CD4-positive, alpha-beta T cell (primary cell): Measurements from ENCODE around the gene MINDY4B. TPM values are rescaled to one million over a fixed set of nuclear protein-coding genes. Genes with fewer than 3 reads are reported as not detected.

Experiments used
- ATAC-seq: fragments of 200-7000 bp; cut with Tn5 transposase; one replicate; pipeline ENCODE4 v1.10.0; 2022; ENCODE audit warnings: mild to moderate bottlenecking; ENCODE audit not compliant: poor library complexity
- CTCF ChIA-PET: fragments of 350-600 bp; sonication (Branson Sonifier 250); formaldehyde crosslinking; loops from one replicate; lab custom pipeline; 2021; ENCODE audit warnings: antibody characterized with exemption, inconsistent platforms; lab: Charles Lee
- POLR2A ChIA-PET: fragments of 350-600 bp; sonication (Branson Sonifier 250); formaldehyde crosslinking; loops from one replicate; lab custom pipeline; 2021; ENCODE audit warnings: antibody characterized with exemption, inconsistent platforms; lab: Charles Lee
- DNase-seq, 14 experiments: peaks; one replicate each; pipeline ENCODE4 v3.0.0-alpha.2; 2013 to 2020; ENCODE audit warnings: mixed read lengths in 2 of 14
- H3K27ac ChIP-seq, 2 donors: one replicate each; pipeline versions ENCODE4 v1.5.1 to v1.7.0; 2013; ENCODE audit warnings: low read length in 2 of 2, low read depth in 1 of 2, mild to moderate bottlenecking in 1 of 2
- H3K27me3 ChIP-seq, 2 experiments: 1 replicate in 1 of 2; 2 replicates in 1 of 2; pipeline versions ENCODE4 v1.6.1 to v1.7.0; 2013; ENCODE audit warnings: low read length in 2 of 2, control low read depth in 1 of 2, mild to moderate bottlenecking in 1 of 2, moderate library complexity in 1 of 2; ENCODE audit not compliant: insufficient read depth in 2 of 2, control insufficient read depth in 1 of 2
- H3K36me3 ChIP-seq: one replicate; pipeline ENCODE4 v1.6.1; 2013; ENCODE audit warnings: low read length, control low read depth; ENCODE audit not compliant: insufficient read depth
- H3K4me1 ChIP-seq: one replicate; pipeline ENCODE4 v1.6.1; 2013; ENCODE audit warnings: low read length, control low read depth; ENCODE audit not compliant: insufficient read depth
- H3K4me3 ChIP-seq: one replicate; pipeline ENCODE4 v1.5.1; 2013; ENCODE audit warnings: mild to moderate bottlenecking, low read length, moderate library complexity
- H3K9me3 ChIP-seq, 2 experiments: 1 replicate in 1 of 2; 2 replicates in 1 of 2; pipeline versions ENCODE4 v1.6.1 to v1.7.0; 2013; ENCODE audit warnings: low read length in 2 of 2, mild to moderate bottlenecking in 2 of 2, control low read depth in 1 of 2, moderate library complexity in 1 of 2; ENCODE audit not compliant: control insufficient read depth in 1 of 2, insufficient read depth in 1 of 2
- H3K27ac Mint-ChIP-seq: one replicate; pipeline ENCODE4 v1.8.0; 2020; ENCODE audit warnings: mixed read lengths
- H3K27me3 Mint-ChIP-seq: one replicate; pipeline ENCODE4 v1.8.0; 2021; ENCODE audit warnings: mixed read lengths
- H3K36me3 Mint-ChIP-seq: one replicate; pipeline ENCODE4 v1.8.0; 2021; ENCODE audit warnings: low read depth, mixed read lengths
- H3K4me1 Mint-ChIP-seq: one replicate; pipeline ENCODE4 v1.8.0; 2021; ENCODE audit warnings: low read depth, mixed read lengths
- H3K4me3 Mint-ChIP-seq: one replicate; pipeline ENCODE4 v1.8.0; 2020; ENCODE audit warnings: mild to moderate bottlenecking, mixed read lengths
- H3K9me3 Mint-ChIP-seq: one replicate; pipeline ENCODE4 v1.8.0; 2020; ENCODE audit warnings: mixed read lengths
- intact Hi-C, 2 experiments: fragments of 100-400 bp; cut with DNase I in 1 of 2; cut with micrococcal nuclease in 1 of 2; formaldehyde crosslinking; loops; one replicate each; pipeline versions ENCODE4 v1.15.1 to v1.9.0; 2023 to 2025; cut with DNase I, micrococcal nuclease
- total RNA-seq, 174 experiments: library from RNA in 2 of 174; stranded (reverse) in 2 of 174; gene quantifications; one replicate each; pipeline ENCODE4 v1.2.3 and lab custom pipeline; 2021 to 2026
- TF ChIP-seq, protein P1 (sequence below): fragments of 200-600 bp; IDR thresholded peaks from one replicate; pipeline ENCODE4 v1.8.0; 2022; ENCODE audit warnings: antibody characterized with exemption, mild to moderate bottlenecking

MINDY4B gene
- total RNA-seq, 2 experiments from 2014 or later: not detected

- POLR2A ChIA-PET: no interaction called here
- Mint-ChIP-seq H3K27me3 (peaks cover 4% of the 10 kb centered on the region), H3K4me1 (no peaks in the 10 kb centered on the region), H3K9me3 (no peaks in the 10 kb centered on the region), H3K36me3 (no peaks in the 10 kb centered on the region), H3K27ac (no peak overlapping the region), H3K4me3 (no peak overlapping the region)
- Histone ChIP-seq H3K4me3 (no peak overlapping the region), H3K27me3 (peaks cover 0 to 8% of the 10 kb centered on the region in 2 experiments), H3K9me3 (peaks cover 0 to 6% of the 10 kb centered on the region in 2 experiments), H3K27ac (no peak overlapping the region), H3K4me1 (no peaks in the 10 kb centered on the region), H3K36me3 (no peaks in the 10 kb centered on the region)
- intact Hi-C loops: loop anchor here in 1 of 2 experiments (5.0 kb wide), 1 partner anchor 43 kb away; no protein-coding TSS in a partner anchor
- ATAC-seq (no peak), DNase-seq (no peak)
- TF ChIP-seq, protein P1, sequence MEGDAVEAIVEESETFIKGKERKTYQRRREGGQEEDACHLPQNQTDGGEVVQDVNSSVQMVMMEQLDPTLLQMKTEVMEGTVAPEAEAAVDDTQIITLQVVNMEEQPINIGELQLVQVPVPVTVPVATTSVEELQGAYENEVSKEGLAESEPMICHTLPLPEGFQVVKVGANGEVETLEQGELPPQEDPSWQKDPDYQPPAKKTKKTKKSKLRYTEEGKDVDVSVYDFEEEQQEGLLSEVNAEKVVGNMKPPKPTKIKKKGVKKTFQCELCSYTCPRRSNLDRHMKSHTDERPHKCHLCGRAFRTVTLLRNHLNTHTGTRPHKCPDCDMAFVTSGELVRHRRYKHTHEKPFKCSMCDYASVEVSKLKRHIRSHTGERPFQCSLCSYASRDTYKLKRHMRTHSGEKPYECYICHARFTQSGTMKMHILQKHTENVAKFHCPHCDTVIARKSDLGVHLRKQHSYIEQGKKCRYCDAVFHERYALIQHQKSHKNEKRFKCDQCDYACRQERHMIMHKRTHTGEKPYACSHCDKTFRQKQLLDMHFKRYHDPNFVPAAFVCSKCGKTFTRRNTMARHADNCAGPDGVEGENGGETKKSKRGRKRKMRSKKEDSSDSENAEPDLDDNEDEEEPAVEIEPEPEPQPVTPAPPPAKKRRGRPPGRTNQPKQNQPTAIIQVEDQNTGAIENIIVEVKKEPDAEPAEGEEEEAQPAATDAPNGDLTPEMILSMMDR: no peak
- CTCF ChIA-PET: no interaction called here
These were observed 55.0 kb downstream of the MINDY4B start for GRCh38 chr3:150850191-150850590.

DNA sequence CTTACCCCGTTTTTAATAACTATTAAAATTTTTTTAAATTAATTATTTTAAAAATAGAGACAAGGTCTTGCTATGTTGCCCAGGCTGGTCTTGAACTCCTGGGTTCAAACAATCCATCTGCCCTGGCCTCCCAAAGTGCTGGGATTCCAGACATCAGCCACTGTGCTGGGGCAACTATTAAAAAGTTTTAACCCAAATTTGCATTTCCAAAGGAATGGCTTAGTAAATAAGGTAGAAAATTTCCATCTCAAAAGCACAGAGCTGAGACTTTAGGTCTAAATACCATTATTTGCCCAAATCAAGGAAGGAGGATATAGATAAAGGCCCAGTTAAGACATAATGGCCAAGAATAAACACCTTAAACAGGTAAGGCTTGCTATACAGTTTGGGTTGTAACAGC, 56.4 kb downstream of the MINDY4B start:
- H3K4me3 Mint-ChIP-seq: no peak overlapping the region
- H3K27me3 ChIP-seq: peaks cover 0 to under 1% of the 10 kb centered on the region in 2 experiments
- no peak overlapping the region for H3K27ac ChIP-seq
- H3K27me3 Mint-ChIP-seq: peaks cover 4% of the 10 kb centered on the region
- ATAC-seq: no peak
- H3K36me3 ChIP-seq: no peaks in the 10 kb centered on the region
- no peak overlapping the region for H3K4me3 ChIP-seq
- no peak for DNase-seq
- H3K4me1 ChIP-seq: no peaks in the 10 kb centered on the region
- TF ChIP-seq, protein P1: no peak
- ChIA-PET CTCF (interaction anchor here (0.7 kb wide), 1 partner anchor 18 kb away, joined by 3 read pairs; no protein-coding TSS in a partner anchor), POLR2A (no interaction called here)
- no peaks in the 10 kb centered on the region for H3K36me3 Mint-ChIP-seq
- no peaks in the 10 kb centered on the region for H3K4me1 Mint-ChIP-seq
- intact Hi-C loops: no loop called here
- H3K27ac Mint-ChIP-seq: no peak overlapping the region
- H3K9me3 ChIP-seq: peaks cover 0 to 6% of the 10 kb centered on the region in 2 experiments
- no peaks in the 10 kb centered on the region for H3K9me3 Mint-ChIP-seq

DNA sequence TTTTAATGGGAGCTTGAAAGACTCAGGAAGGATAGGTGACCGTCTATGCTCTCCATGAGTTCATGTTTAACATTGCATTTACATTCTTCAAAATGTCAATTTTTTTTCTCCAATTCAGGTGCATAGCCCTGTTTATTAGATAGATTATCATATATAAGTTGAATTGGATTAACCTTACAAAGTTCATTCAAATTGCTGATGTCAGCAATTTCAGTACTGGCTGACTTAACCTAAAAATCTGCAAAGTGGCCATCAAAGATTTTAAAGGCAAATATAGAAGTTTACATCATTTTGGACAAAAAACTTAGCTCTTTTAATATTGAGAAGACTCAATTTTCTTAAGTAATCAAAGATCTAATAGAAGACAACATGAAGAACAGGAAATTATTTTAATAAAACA, 57.8 kb downstream of the MINDY4B start:
- no peak overlapping the region for H3K27ac ChIP-seq
- intact Hi-C loops: no loop called here
- H3K4me3 ChIP-seq: no peak overlapping the region
- no peak overlapping the region for H3K27ac Mint-ChIP-seq
- H3K36me3 Mint-ChIP-seq: no peaks in the 10 kb centered on the region
- no peaks in the 10 kb centered on the region for H3K36me3 ChIP-seq
- peaks cover 0 to 6% of the 10 kb centered on the region in 2 experiments for H3K9me3 ChIP-seq
- ChIA-PET POLR2A (no interaction called here), CTCF (no interaction called here)
- H3K27me3 Mint-ChIP-seq: peaks cover 15% of the 10 kb centered on the region
- H3K4me3 Mint-ChIP-seq: no peak overlapping the region
- H3K4me1 ChIP-seq: no peaks in the 10 kb centered on the region
- TF ChIP-seq, protein P1: no peak
- H3K4me1 Mint-ChIP-seq: no peaks in the 10 kb centered on the region
- H3K27me3 ChIP-seq: peaks cover 2 to 5% of the 10 kb centered on the region in 2 experiments
- ATAC-seq (no peak), DNase-seq (no peak)
- H3K9me3 Mint-ChIP-seq: no peaks in the 10 kb centered on the region
